COLO668 (cell line): Measurements from ENCODE around the gene PRRC2B.
"Not testable (repeated sequence)": the region's sequence is repeated elsewhere in the genome, so short reads cannot be mapped to it uniquely, and the experiment has no call there.

Source experiments
- DNase-seq: peaks from one replicate; lab custom pipeline; 2025; ENCODE audit not compliant: unreplicated experiment; lab: John Stamatoyannopoulos, UW

The PRRC2B gene

GRCh38 chr9:131386281-131386680, 7.6 kb upstream of the PRRC2B start:
- no peak for DNase-seq

GRCh38 chr9:131387394-131387793, 6.5 kb upstream of the PRRC2B start:
- no peak for DNase-seq

- DNase-seq: no peak
Measured at GRCh38 chr9:131391020-131391419, 2.9 kb upstream of the PRRC2B start.

- DNase-seq: no peak
Measured at GRCh38 chr9:131391504-131391903, 2.4 kb upstream of the PRRC2B start.

GRCh38 chr9:131394464-131395156, 724 bp downstream of the PRRC2B start:
- DNase-seq: peak; percentile 67

GRCh38 chr9:131395157-131396098, 1.5 kb downstream of the PRRC2B start:
- peak; percentile 54 for DNase-seq

GRCh38 chr9:131396099-131396479, 2.2 kb downstream of the PRRC2B start:
- not testable (repeated sequence) for DNase-seq

- no peak for DNase-seq
Measured at GRCh38 chr9:131396626-131397025, 2.7 kb downstream of the PRRC2B start.

- DNase-seq: no peak
Measured at GRCh38 chr9:131397100-131397790, 3.4 kb downstream of the PRRC2B start.

- no peak for DNase-seq
Measured at GRCh38 chr9:131398204-131398603, 4.3 kb downstream of the PRRC2B start.

GRCh38 chr9:131399972-131400371, 6.1 kb downstream of the PRRC2B start:
- DNase-seq: no peak

- no peak for DNase-seq
Measured at GRCh38 chr9:131400627-131401026, 6.7 kb downstream of the PRRC2B start.

- DNase-seq: peak; percentile 16
Measured at GRCh38 chr9:131402073-131402472, 8.2 kb downstream of the PRRC2B start.

- peak; percentile 60 for DNase-seq
Measured at GRCh38 chr9:131402738-131403492, 9.0 kb downstream of the PRRC2B start.

- no peak for DNase-seq
Measured at GRCh38 chr9:131403493-131403773, 9.5 kb downstream of the PRRC2B start.

GRCh38 chr9:131404581-131404980, 10.7 kb downstream of the PRRC2B start:
- DNase-seq: no peak

GRCh38 chr9:131404987-131405386, 11.1 kb downstream of the PRRC2B start:
- no peak for DNase-seq

GRCh38 chr9:131405428-131405827, 11.5 kb downstream of the PRRC2B start:
- DNase-seq: no peak

- DNase-seq: peak; percentile 49
Measured at GRCh38 chr9:131405858-131406537, 12.1 kb downstream of the PRRC2B start.
